Right lobe of liver (tissue), 4 donors: Measurements from ENCODE around the gene SYT1.

ENCODE experiments used
- POLR2A ChIP-seq: fragments of 450-650 bp; IDR thresholded peaks from one replicate; pipeline ENCODE4 v1.6.1; 2017; ENCODE audit warnings: antibody characterized with exemption, mild to moderate bottlenecking
- TF ChIP-seq, protein P1 (sequence below), 4 donors: fragments of 200-600 bp in 3 of 4; fragments of 450-650 bp in 1 of 4; IDR thresholded peaks; one replicate each; pipeline versions ENCODE4 v1.5.1 to v1.8.0; 2016 to 2022; ENCODE audit warnings: antibody characterized with exemption in 4 of 4, mild to moderate bottlenecking in 2 of 4
- donor health status: DM: no; HTN: no; CAD: no.
- donor health status: DM: no; HTN: no; CAD: no.
- donor health status: DM: no; HTN: yes; CAD: no.

DNA sequence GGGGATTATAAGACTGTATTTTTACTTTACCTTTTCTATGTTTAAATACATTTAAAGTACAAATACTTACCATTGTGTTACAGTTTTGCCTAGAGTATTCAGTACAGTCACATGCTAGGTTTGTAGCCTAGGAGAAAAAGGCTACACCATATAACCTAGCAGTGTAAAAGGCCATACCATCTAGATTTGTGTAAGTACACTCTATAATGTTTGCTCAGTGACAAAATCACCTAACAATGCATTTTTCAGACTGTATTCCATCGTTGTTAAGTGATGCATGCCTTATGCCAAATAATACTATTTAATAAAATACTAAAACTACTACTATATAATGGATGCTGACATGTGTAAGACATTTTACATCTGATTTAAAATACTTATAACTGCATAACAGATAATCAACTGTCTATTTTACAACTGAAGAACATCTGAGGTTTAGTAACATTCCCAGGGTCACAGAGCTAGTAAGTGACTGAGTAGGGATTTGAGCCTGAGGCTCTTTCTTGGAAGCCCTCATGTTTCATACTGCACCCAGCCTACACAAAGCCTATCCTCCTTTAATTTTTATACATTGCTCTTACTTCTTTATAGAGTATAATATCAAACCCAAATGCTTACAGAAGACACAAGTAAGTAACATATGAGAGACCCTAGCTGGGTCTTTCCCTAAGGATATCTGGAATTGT lies 296.8 kb downstream of the SYT1 start:
- TF ChIP-seq, protein P1, sequence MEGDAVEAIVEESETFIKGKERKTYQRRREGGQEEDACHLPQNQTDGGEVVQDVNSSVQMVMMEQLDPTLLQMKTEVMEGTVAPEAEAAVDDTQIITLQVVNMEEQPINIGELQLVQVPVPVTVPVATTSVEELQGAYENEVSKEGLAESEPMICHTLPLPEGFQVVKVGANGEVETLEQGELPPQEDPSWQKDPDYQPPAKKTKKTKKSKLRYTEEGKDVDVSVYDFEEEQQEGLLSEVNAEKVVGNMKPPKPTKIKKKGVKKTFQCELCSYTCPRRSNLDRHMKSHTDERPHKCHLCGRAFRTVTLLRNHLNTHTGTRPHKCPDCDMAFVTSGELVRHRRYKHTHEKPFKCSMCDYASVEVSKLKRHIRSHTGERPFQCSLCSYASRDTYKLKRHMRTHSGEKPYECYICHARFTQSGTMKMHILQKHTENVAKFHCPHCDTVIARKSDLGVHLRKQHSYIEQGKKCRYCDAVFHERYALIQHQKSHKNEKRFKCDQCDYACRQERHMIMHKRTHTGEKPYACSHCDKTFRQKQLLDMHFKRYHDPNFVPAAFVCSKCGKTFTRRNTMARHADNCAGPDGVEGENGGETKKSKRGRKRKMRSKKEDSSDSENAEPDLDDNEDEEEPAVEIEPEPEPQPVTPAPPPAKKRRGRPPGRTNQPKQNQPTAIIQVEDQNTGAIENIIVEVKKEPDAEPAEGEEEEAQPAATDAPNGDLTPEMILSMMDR (IDR thresholded peaks at IDR 0.05): no peak
- TF ChIP-seq POLR2A: no peak
